ENCODE data around the gene C10orf90.

Gene C10orf90

DNA sequence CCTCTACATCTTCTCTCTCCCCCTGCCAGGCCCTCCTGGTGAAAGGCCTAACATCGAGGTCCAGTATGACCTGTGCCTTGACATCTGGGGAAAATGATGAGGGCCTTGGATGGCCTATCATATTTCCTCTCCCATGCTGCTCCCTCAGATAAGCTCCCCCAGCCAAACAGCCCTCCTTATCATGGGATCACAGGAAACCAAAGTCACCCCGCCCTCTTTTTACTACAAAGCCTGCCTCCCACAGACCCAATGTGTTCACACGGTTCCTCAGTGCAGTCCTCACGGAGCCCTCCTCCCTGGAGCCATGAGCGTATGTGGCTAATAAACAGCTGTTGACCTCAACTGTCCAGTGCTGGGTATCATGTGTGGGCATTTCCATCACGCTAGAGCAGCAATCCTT is 32.0 kb downstream of the C10orf90 start:
- no peak overlapping the region for H3K27ac ChIP-seq
- no peak overlapping the region for H3K4me3 ChIP-seq
- no peak for DNase-seq (ENCODE audit: low spot score)
- TF ChIP-seq, protein P1, sequence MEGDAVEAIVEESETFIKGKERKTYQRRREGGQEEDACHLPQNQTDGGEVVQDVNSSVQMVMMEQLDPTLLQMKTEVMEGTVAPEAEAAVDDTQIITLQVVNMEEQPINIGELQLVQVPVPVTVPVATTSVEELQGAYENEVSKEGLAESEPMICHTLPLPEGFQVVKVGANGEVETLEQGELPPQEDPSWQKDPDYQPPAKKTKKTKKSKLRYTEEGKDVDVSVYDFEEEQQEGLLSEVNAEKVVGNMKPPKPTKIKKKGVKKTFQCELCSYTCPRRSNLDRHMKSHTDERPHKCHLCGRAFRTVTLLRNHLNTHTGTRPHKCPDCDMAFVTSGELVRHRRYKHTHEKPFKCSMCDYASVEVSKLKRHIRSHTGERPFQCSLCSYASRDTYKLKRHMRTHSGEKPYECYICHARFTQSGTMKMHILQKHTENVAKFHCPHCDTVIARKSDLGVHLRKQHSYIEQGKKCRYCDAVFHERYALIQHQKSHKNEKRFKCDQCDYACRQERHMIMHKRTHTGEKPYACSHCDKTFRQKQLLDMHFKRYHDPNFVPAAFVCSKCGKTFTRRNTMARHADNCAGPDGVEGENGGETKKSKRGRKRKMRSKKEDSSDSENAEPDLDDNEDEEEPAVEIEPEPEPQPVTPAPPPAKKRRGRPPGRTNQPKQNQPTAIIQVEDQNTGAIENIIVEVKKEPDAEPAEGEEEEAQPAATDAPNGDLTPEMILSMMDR (IDR thresholded peaks at IDR 0.05) = no peak

DNA sequence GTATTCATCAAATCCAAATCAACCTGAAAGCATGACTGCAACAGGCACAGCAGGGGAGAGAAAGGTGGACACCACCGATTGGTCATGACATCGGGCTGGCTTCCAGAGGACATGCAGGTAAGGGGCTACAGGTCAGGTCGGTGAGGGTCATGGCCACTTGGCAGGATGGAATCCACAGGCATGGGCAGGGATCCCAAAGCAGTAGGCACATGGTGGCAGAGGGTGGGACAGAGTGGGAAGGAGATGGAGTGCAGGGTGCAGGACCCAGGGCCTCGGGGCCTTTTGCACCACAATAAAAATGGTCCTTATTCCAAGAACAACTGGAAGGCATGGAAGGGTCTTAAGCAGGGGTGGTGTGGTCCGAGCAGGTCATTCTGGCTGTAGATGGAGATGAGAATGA is 33.0 kb downstream of the C10orf90 start:
- no peak for DNase-seq (ENCODE audit: low spot score)
- TF ChIP-seq, protein P1 (IDR thresholded peaks at IDR 0.05) = no peak
- Histone ChIP-seq H3K27ac (no peak overlapping the region), H3K4me3 (no peak overlapping the region)

DNA sequence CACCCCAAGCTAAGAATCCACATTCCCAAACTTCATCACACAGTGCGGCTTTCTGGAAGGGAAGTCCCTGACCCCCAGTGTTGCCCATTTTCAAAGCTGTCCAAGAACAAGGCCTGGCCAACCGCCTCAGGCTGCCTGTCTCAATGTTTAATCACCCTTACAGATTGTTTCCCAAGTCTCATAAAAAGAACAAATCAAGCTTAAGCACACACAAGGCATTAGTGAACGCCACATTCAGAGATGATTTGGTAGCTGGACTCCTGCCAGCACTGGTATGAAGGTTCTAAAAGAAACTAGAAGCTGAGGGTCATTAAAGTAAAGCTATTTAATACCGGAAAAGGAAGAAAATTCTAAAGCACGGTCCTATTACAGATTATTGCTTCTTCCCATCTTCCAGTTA is 35.6 kb downstream of the C10orf90 start:
- H3K27ac ChIP-seq = no peak overlapping the region
- H3K4me3 ChIP-seq = no peak overlapping the region
- TF ChIP-seq, protein P1 (IDR thresholded peaks at IDR 0.05) = no peak
- no peak for DNase-seq (ENCODE audit: low spot score)

DNA sequence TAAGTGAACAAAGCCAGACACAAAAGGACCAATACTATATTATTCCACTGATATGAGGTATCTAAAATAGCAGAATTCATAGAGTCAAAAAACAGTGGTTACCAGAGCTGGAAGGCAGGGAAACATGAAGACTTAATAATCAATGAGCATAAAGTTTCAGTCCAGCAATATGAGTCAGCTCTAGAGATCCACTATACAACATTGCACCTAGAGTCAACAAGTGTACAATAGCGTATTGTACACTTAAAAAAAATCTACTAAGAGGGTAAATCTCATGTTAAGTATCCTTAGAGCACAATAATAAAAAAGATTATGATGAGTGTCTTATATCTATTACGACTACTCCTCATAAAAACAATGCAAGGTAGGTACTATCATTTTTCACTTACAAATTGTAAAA is 36.1 kb downstream of the C10orf90 start:
- no peak overlapping the region for H3K27ac ChIP-seq
- DNase-seq (ENCODE audit: low spot score) = no peak
- no peak overlapping the region for H3K4me3 ChIP-seq
- TF ChIP-seq, protein P1 (IDR thresholded peaks at IDR 0.05) = no peak

DNA sequence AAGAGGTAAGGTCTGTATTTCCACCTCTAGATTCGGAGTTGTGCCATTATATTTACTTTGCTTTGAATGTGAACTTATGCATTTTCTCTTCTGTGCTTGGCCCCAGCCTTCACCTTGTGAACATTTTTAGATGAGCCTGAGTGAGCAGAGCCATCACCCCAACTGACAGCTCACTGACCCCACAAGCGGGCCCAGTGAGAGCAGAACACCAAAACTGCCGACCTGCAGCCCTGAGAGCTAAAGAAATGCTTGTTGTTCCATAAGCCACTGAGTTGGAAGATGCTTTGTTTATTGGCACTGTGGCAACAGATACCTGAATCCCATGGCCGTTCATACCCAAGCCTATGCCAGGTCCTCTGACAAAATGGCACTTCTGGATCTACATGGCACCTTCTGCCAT is 37.8 kb downstream of the C10orf90 start:
- no peak for DNase-seq (ENCODE audit: low spot score)
- H3K27ac ChIP-seq = no peak overlapping the region

DNA sequence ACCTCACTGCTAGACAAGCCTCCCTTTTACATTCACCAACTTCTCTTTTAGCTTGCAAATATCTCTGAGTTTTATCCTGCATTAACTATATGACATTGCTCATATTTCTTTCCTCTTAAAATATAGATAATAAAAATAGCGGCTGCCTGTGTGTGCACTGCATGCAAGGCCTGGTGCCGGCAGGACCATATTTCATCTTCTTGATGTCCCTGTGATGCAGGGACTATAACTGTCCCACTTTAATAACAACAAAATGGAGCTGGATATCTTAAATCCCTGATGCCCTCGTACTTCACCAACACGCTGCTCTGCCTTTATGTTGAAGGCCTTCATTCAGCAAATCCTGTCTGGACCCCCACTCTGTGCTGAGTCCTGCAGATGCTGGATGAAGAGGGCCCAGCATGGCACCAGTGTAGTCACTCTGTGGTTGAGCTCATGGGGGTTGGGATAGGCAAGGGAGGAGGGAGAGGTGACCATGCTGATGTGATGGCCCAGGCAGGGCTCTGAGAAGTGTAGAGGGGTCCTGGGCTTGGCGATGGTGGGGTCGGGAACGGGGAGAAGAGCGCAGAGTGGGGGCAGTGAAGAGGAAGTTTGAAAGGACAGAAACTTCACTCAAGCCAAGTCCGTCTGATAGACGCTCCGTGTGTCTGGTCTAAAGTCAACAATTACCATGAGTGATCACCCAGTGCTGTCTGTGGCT is 40.4 kb downstream of the C10orf90 start:
- Histone ChIP-seq H3K4me3 (no peak overlapping the region), H3K27ac (no peak overlapping the region)
- TF ChIP-seq, protein P1 (IDR thresholded peaks at IDR 0.05) = no peak
- no peak for DNase-seq (ENCODE audit: low spot score)

More for the DNA sequence above, 37.8 kb downstream of the C10orf90 start:
- TF ChIP-seq, protein P1 (IDR thresholded peaks at IDR 0.05) = no peak
- no peak overlapping the region for H3K4me3 ChIP-seq

DNA sequence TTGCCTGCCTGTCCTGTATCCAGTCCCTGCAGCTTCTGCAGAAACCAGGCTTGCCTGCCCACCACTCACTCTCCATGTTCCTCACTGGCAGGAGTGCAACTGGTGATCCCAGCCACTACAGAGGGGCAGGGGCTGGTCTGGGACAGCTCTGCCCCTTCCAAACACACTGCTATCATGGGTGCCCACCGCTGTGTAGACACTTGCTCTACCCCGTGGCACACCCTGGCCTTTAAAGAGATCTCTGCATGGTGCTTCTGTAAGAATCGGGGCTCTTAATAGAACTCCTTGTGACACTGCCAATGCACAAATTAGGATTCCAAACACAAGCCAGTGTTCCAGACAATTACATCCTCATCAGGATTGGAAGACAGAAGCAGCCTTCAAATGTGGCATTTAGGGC is 41.7 kb downstream of the C10orf90 start:
- no peak overlapping the region for H3K27ac ChIP-seq
- DNase-seq (ENCODE audit: low spot score) = no peak
- TF ChIP-seq, protein P1 (IDR thresholded peaks at IDR 0.05) = no peak
- no peak overlapping the region for H3K4me3 ChIP-seq
